K562 (cell line): ENCODE results near the gene UVRAG. TPM values are rescaled to one million over a fixed set of nuclear protein-coding genes. Genes with fewer than 3 reads are reported as not detected.

Experiments used
- ATAC-seq: fragments of 200-7000 bp; cut with Tn5 transposase; 3 replicates; pipeline ENCODE4 v1.9.1; 2020; ENCODE audit warnings: moderate library complexity
- BruUV-seq: library from RNA; stranded (reverse); fragments of 400-500 nt; replicated peaks from 2 replicates; lab custom pipeline; 2021; lab: Mats Ljungman, UMichigan
- CTCF ChIA-PET: fragments of 300-600 bp; formaldehyde crosslinking; extraction: SDS; loops from one replicate; lab custom pipeline; 2021; ENCODE audit warnings: low intra/inter-chr PET ratio; lab: Yijun Ruan, JAX
- POLR2A ChIA-PET: fragments of 300-600, 350-650 bp; sonication (Branson Sonifier 250); formaldehyde crosslinking; extraction: SDS; loops from one replicate; lab custom pipeline; 2021; ENCODE audit warnings: antibody characterized with exemption, inconsistent platforms; lab: Yijun Ruan, JAX
- DNase-seq, 4 experiments: peaks; one replicate each; pipeline versions ENCODE4 v3.0.0 to v3.0.0-alpha.2; 2011 to 2018; ENCODE audit warnings: low spot score in 3 of 4, mixed read lengths in 3 of 4; ENCODE audit errors: extremely low read depth in 1 of 4
- FAIRE-seq: peaks from 2 replicates; lab custom pipeline; 2011; peaks lifted over from hg19 to GRCh38; lab: Jason Lieb, UNC
- H2AFZ ChIP-seq: 2 replicates; pipeline ENCODE4 v1.6.0; 2011; ENCODE audit warnings: low read depth, low read length, control low read depth, inconsistent platforms
- H3K27ac ChIP-seq: fragments of 200-600 bp; 3 replicates; pipeline ENCODE4 v1.8.0; 2011; ENCODE audit warnings: low read depth, mild to moderate bottlenecking, control low read depth, inconsistent platforms, low read length, moderate library complexity, mixed read lengths; ENCODE audit errors: extremely low read depth
- H3K27me3 ChIP-seq, 2 experiments: fragments of 300-600 bp in 1 of 2; 2 replicates in 1 of 2; 3 replicates in 1 of 2; pipeline versions ENCODE4 v1.6.0 to v1.8.0; 2011; ENCODE audit warnings: inconsistent platforms in 2 of 2, low read length in 2 of 2, mild to moderate bottlenecking in 1 of 2, mixed read lengths in 1 of 2, moderate library complexity in 1 of 2; ENCODE audit not compliant: control insufficient read depth in 2 of 2, insufficient read depth in 2 of 2
- H3K36me3 ChIP-seq: fragments of 300-600 bp; 3 replicates; pipeline ENCODE4 v1.8.0; 2011; ENCODE audit warnings: mild to moderate bottlenecking, low read length, inconsistent platforms; ENCODE audit not compliant: control insufficient read depth, insufficient read depth
- H3K4me1 ChIP-seq, 2 experiments: fragments of 200-600 bp in 1 of 2; replicated peaks in 1 of 2; 2 replicates in 1 of 2; 3 replicates in 1 of 2; pipeline versions ENCODE4 v1.5.1 to v1.8.0; 2011; ENCODE audit warnings: inconsistent platforms in 2 of 2, low read length in 2 of 2, mild to moderate bottlenecking in 1 of 2, mixed read lengths in 1 of 2, moderate library complexity in 1 of 2; ENCODE audit not compliant: control insufficient read depth in 2 of 2, insufficient read depth in 2 of 2
- H3K4me2 ChIP-seq: 2 replicates; pipeline ENCODE4 v1.6.1; 2011; ENCODE audit warnings: low read length, control low read depth, inconsistent platforms, mixed read lengths; ENCODE audit not compliant: insufficient read depth
- H3K4me3 ChIP-seq: fragments of 200-600 bp; sonication (generic), shearing (Covaris generic); 2 replicates; pipeline ENCODE4 v1.5.1; 2016; ENCODE audit warnings: control low read depth, inconsistent platforms
- H3K79me2 ChIP-seq: fragments of 200-600 bp; 3 replicates; pipeline ENCODE4 v1.8.0; 2011; ENCODE audit warnings: low read length, inconsistent platforms; ENCODE audit not compliant: control insufficient read depth, insufficient read depth
- H3K9ac ChIP-seq, 2 experiments: 2 replicates each; pipeline versions ENCODE4 v1.6.0 to v1.6.1; 2011; ENCODE audit warnings: low read depth in 2 of 2, low read length in 2 of 2, control low read depth in 1 of 2, inconsistent platforms in 1 of 2, mild to moderate bottlenecking in 1 of 2, mixed read lengths in 1 of 2; ENCODE audit not compliant: insufficient read depth in 1 of 2
- H3K9me1 ChIP-seq: one replicate; pipeline ENCODE4 v1.6.0; 2011; ENCODE audit warnings: inconsistent platforms, mild to moderate bottlenecking, low read length, moderate library complexity; ENCODE audit not compliant: control insufficient read depth, insufficient read depth
- H3K9me3 ChIP-seq: replicated peaks from 2 replicates; pipeline ENCODE4 v1.5.1; 2011; ENCODE audit warnings: low read depth, low read length, inconsistent platforms; ENCODE audit not compliant: control insufficient read depth, insufficient read depth
- H4K20me1 ChIP-seq: replicated peaks from 2 replicates; pipeline ENCODE4 v1.6.1; 2011; ENCODE audit warnings: low read length, inconsistent platforms, mixed read lengths; ENCODE audit not compliant: control insufficient read depth, insufficient read depth
- CEBPG ChIP-seq, 3 experiments: fragments of 200-800 bp in 1 of 3; sonication (Bioruptor generic) in 1 of 3; sonication (generic) in 1 of 3; formaldehyde crosslinking in 1 of 3; IDR thresholded peaks in 2 of 3; conservative IDR thresholded peaks in 1 of 3; 2 replicates each; pipeline versions ENCODE4 v1.6.1 to v1.8.0; 2016 to 2022; ENCODE audit warnings: missing compliant biosample characterization in 2 of 3, missing genetic modification characterization in 2 of 3, mild to moderate bottlenecking in 1 of 3, missing genetic modification reagents in 1 of 3
- CHD1 ChIP-seq: fragments of 200-600 bp; sonication (generic); IDR thresholded peaks from one replicate; pipeline ENCODE4 v1.6.1; 2012; ENCODE audit warnings: mild to moderate bottlenecking, moderate library complexity, low read length, inconsistent platforms
- FIP1L1 ChIP-seq: fragments of 200-400 bp; formaldehyde crosslinking; IDR thresholded peaks from 2 replicates; pipeline ENCODE4 v1.6.1; 2018; ENCODE audit warnings: mild to moderate bottlenecking, low read depth, low read length; ENCODE audit not compliant: poor library complexity, severe bottlenecking
- HDGF ChIP-seq: fragments of 450-650 bp; IDR thresholded peaks from 2 replicates; pipeline ENCODE4 v1.6.1; 2016
- HMGN3 ChIP-seq: IDR thresholded peaks from 2 replicates; pipeline ENCODE4 v1.6.1; 2011; ENCODE audit warnings: borderline replicate concordance, low read depth, mild to moderate bottlenecking, mixed read lengths, low read length; ENCODE audit not compliant: insufficient read length; ENCODE audit errors: extremely low read depth
- MAFK ChIP-seq: IDR thresholded peaks from 2 replicates; pipeline ENCODE4 v1.6.1; 2011; ENCODE audit warnings: low read length, improper control_type of control experiment
- MTA2 ChIP-seq: fragments of 450-650 bp; IDR thresholded peaks from 2 replicates; pipeline ENCODE4 v1.6.1; 2016; ENCODE audit warnings: low read depth
- MTF1 ChIP-seq: fragments of 250-450 bp; sonication (Bioruptor Pico); IDR thresholded peaks from 2 replicates; pipeline ENCODE4 v1.9.0; 2021; ENCODE audit warnings: moderate library complexity, mild to moderate bottlenecking, inconsistent platforms, borderline replicate concordance
- NUFIP1 ChIP-seq: fragments of 450-650 bp; IDR thresholded peaks from 2 replicates; pipeline ENCODE4 v1.6.1; 2018; ENCODE audit not compliant: partially characterized antibody
- PHF20 ChIP-seq: fragments of 450-650 bp; IDR thresholded peaks from 2 replicates; pipeline ENCODE4 v1.6.1; 2018; ENCODE audit not compliant: partially characterized antibody
- POU5F1 ChIP-seq: fragments of 150-350 bp; IDR thresholded peaks from 2 replicates; pipeline ENCODE4 v1.6.1; 2014; ENCODE audit warnings: borderline replicate concordance, low read length, low read depth, mild to moderate bottlenecking; ENCODE audit not compliant: partially characterized antibody
- ZNF76 ChIP-seq: fragments of 250-450 bp; sonication (Bioruptor Pico); IDR thresholded peaks from 2 replicates; pipeline ENCODE4 v1.4.0; 2020; ENCODE audit warnings: mild to moderate bottlenecking, moderate library complexity, borderline replicate concordance
- ZZZ3 ChIP-seq: fragments of 450-650 bp; IDR thresholded peaks from 2 replicates; pipeline ENCODE4 v1.6.1; 2016; ENCODE audit warnings: antibody characterized with exemption, mild to moderate bottlenecking, moderate library complexity
- WGBS: fragments of 100-300 bp; shearing (Covaris generic); methylation state at CpG from one replicate; pipeline ENCODE4 v1.1.6; 2016; ENCODE audit warnings: low coverage, mixed read lengths; ENCODE audit not compliant: insufficient coverage; ENCODE audit errors: missing lambda C conversion rate; 5-methylcytosine and 5-hydroxymethylcytosine counted together
- in situ Hi-C: fragments of 300-500 bp; cut with MboI; formaldehyde crosslinking; loops from 4 replicates; pipeline ENCODE4 v1.15.0; 2018; ENCODE audit warnings: inconsistent platforms, mixed read lengths
- intact Hi-C: fragments of 100-400 bp; cut with micrococcal nuclease; formaldehyde crosslinking; loops from 2 replicates; pipeline ENCODE4 v1.14.2; 2022
- polyA plus RNA-seq, 8 experiments: library from polyadenylated mRNA; depleted of rRNA in 4 of 8; stranded (reverse) in 5 of 8; unstranded in 3 of 8; fragments of >200 nt; fragmentation: Nextera tagmentation in 2 of 8; fragmentation: Illumina TruSeq in 1 of 8; extraction: Ambion mirVana in 2 of 8; extraction: Trizol in 1 of 8; gene quantifications; 2 replicates each; pipeline versions ENCODE4 v1.2.1 to v1.2.3, GENCODE V29; 2011 to 2014; ENCODE audit warnings: inconsistent platforms in 1 of 8, missing spikeins in 1 of 8
- total RNA-seq, 7 experiments: library from RNA; depleted of rRNA in 6 of 7; stranded (reverse); fragments of >200 nt in 6 of 7; fragmentation: Illumina TruSeq in 2 of 7; extraction: Trizol in 2 of 7; gene quantifications; 2 replicates each; pipeline versions ENCODE4 v1.2.1 to v1.2.3, GENCODE V29; 2011 to 2021; ENCODE audit warnings: low replicate concordance in 1 of 7
- TF ChIP-seq, protein P1 (sequence below): fragments of 450-650 bp; conservative IDR thresholded peaks from 2 replicates; pipeline ENCODE4 v1.6.1; 2016; ENCODE audit warnings: missing genetic modification characterization, low read depth, mild to moderate bottlenecking, missing compliant biosample characterization, moderate library complexity
- TF ChIP-seq, protein P2 (sequence below): sonication (generic); formaldehyde crosslinking; IDR thresholded peaks from 2 replicates; pipeline ENCODE4 v1.8.0; 2022; ENCODE audit warnings: mild to moderate bottlenecking, missing genetic modification reagents

UVRAG gene
- total and polyA plus RNA-seq, 9 of the 15 experiments (the other 6 are each of a cell fraction or from before 2014, with no cell fraction given), result 3.1 to 17.8 (median 12.4) TPM

GRCh38 chr11:76074148-76075095 lies 259.4 kb downstream of the UVRAG start:
- H3K27me3 ChIP-seq, result no peaks in the 10 kb centered on the region
- H4K20me1 ChIP-seq, result no peaks in the 10 kb centered on the region
- DNase-seq (peak; percentile 27 to 67 (median 48)), ATAC-seq (peak; percentile 93), FAIRE-seq (peak; percentile 70)
- peaks cover 6% of the 10 kb centered on the region; the same call in 2 of the 3 replicates for H3K36me3 ChIP-seq
- H3K9me3 ChIP-seq, result peaks cover 6% of the 10 kb centered on the region
- H3K9me1 ChIP-seq, result no peaks in the 10 kb centered on the region
- CTCF ChIA-PET, result no interaction called here
- POLR2A ChIA-PET, result interaction anchor here (0.6 to 1.4 kb wide), 7 partner anchors 9 to 545 kb away, joined by 3 to 7 read pairs (median 3); no protein-coding TSS in a partner anchor
- peak overlapping the region; percentile 28; the same call in 1 of the 2 replicates for H3K4me2 ChIP-seq
- in situ Hi-C loops, result no loop called here
- 0% methylated on average over 1 of the region's 1 CpG for WGBS
- H3K27ac ChIP-seq, result peak overlapping the region; percentile 79
- H3K4me3 ChIP-seq, result no peak overlapping the region
- BruUV-seq, result no TSS peak
- H3K9ac ChIP-seq, result peak overlapping the region in 1 of 2 experiments; percentile 33; a peak in 2 of 4 replicates
- H2AFZ ChIP-seq, result peak overlapping the region; percentile 37
- peaks cover 5 to 10% of the 10 kb centered on the region in 2 experiments; a peak in 2 of 5 replicates for H3K4me1 ChIP-seq
- intact Hi-C loops, result no loop called here
- H3K79me2 ChIP-seq, result no peaks in the 10 kb centered on the region
- TF ChIP-seq HMGN3 (no peak), CEBPG (CRISPR knock-in tag; IDR thresholded peaks at IDR 0.05) (no peak), CEBPG (tag; conservative IDR thresholded peaks at IDR 0.05 in 1 of 2, IDR thresholded peaks at IDR 0.05 in 1 of 2) (no peak), ZNF76 (no peak), MTA2 (peak; percentile 74; the same call in 1 of the 2 replicates), CHD1 (no peak), NUFIP1 (no peak), ZZZ3 (no peak), POU5F1 (no peak), PHF20 (no peak), MTF1 (CRISPR knock-in tag) (no peak), FIP1L1 (no peak), MAFK (peak; percentile 44; the same call in 1 of the 2 replicates), HDGF (no peak)
- TF ChIP-seq, protein P1, sequence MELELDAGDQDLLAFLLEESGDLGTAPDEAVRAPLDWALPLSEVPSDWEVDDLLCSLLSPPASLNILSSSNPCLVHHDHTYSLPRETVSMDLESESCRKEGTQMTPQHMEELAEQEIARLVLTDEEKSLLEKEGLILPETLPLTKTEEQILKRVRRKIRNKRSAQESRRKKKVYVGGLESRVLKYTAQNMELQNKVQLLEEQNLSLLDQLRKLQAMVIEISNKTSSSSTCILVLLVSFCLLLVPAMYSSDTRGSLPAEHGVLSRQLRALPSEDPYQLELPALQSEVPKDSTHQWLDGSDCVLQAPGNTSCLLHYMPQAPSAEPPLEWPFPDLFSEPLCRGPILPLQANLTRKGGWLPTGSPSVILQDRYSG (tag), result no peak
- TF ChIP-seq, protein P2, sequence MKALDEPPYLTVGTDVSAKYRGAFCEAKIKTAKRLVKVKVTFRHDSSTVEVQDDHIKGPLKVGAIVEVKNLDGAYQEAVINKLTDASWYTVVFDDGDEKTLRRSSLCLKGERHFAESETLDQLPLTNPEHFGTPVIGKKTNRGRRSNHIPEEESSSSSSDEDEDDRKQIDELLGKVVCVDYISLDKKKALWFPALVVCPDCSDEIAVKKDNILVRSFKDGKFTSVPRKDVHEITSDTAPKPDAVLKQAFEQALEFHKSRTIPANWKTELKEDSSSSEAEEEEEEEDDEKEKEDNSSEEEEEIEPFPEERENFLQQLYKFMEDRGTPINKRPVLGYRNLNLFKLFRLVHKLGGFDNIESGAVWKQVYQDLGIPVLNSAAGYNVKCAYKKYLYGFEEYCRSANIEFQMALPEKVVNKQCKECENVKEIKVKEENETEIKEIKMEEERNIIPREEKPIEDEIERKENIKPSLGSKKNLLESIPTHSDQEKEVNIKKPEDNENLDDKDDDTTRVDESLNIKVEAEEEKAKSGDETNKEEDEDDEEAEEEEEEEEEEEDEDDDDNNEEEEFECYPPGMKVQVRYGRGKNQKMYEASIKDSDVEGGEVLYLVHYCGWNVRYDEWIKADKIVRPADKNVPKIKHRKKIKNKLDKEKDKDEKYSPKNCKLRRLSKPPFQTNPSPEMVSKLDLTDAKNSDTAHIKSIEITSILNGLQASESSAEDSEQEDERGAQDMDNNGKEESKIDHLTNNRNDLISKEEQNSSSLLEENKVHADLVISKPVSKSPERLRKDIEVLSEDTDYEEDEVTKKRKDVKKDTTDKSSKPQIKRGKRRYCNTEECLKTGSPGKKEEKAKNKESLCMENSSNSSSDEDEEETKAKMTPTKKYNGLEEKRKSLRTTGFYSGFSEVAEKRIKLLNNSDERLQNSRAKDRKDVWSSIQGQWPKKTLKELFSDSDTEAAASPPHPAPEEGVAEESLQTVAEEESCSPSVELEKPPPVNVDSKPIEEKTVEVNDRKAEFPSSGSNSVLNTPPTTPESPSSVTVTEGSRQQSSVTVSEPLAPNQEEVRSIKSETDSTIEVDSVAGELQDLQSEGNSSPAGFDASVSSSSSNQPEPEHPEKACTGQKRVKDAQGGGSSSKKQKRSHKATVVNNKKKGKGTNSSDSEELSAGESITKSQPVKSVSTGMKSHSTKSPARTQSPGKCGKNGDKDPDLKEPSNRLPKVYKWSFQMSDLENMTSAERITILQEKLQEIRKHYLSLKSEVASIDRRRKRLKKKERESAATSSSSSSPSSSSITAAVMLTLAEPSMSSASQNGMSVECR (CRISPR knock-in tag), result no peak
